HG03280 (cell line): ENCODE results near the gene ARHGAP24.
"Not testable (repeated sequence)": the region's sequence is repeated elsewhere in the genome, so short reads cannot be mapped to it uniquely, and the experiment has no call there.

Source experiments
- ATAC-seq: cut with Tn5 transposase; IDR thresholded peaks from one replicate; pipeline ENCODE4 v1.9.1; 2021; ENCODE audit warnings: mild to moderate bottlenecking, moderate library complexity; ENCODE audit not compliant: unreplicated experiment

ARHGAP24 gene

GRCh38 chr4:85798012-85798770 is 323.2 kb downstream of the ARHGAP24 start:
- ATAC-seq: no peak

DNA sequence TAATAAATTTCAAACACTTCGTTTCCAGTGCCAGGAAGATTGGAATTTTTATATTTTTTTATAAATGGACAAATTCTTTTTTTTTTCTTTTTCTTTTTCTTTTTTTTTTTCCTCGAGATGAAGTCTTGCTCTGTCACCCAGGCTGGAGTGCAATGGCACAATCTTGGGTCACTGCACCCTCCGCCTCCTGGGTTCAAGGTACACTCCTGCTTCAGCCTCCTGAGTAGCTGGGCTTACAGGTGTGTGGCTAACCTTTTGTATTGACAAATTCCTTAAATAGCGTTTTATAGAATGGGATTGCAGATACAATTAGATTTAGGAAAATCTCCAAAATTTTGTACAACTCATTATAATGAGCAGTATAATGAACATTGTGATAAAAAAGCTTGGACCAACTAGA is 328.9 kb downstream of the ARHGAP24 start:
- ATAC-seq: no peak

- ATAC-seq: no peak
Observed at GRCh38 chr4:85805891-85806290, 330.9 kb downstream of the ARHGAP24 start.

DNA sequence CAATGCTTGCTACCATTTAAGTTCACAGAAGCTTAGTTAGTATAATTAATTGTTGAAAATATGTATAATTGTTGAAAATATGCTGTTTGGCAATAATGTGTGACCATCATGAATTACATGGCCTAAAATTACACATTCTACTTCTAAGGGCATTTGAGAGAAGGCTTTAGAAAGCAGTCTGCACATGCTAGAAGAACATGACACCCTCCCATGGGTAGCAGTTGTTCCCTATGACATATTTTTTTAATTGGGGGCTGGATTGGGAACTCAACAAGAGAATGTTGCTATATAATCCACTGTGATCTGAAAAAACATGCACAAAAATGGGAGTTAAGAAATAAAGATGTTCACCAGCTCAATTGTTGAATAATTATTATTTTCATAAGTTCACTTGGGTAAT is 331.4 kb downstream of the ARHGAP24 start:
- no peak for ATAC-seq

DNA sequence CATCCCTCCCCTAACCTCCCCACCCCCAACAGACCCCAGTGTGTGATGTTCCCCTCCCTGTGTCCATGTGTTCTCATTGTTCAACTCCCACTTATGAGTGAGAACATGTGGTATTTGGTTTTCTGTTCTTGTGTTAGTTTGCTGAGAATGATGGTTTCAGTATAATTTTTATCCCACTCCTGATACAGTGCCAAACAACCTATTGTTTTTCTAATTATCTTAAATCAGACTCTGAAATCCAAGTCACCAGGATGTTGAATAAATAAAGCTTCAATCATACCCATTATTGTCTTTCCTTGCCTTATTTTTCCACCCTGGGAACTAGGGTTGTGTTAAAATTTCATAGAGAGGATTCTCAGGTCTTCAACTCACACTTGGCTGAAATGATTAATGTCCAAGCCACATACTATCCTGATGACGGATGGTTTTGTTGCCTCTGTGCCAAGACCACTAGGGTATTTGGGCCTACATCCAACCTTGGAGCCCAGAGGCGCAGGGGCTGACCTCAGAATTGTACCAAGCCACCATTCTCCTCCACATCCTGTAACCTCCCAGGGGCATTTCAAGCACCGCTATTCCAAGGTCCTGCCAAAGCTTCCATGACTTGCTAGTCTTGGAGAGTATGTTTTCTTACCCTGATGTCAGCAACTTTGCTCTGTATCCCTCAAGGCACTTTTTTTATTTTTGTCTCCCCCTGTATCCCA is 332.4 kb downstream of the ARHGAP24 start:
- ATAC-seq: no peak

- no peak for ATAC-seq
Observed at GRCh38 chr4:85808104-85808503, 333.2 kb downstream of the ARHGAP24 start.

DNA sequence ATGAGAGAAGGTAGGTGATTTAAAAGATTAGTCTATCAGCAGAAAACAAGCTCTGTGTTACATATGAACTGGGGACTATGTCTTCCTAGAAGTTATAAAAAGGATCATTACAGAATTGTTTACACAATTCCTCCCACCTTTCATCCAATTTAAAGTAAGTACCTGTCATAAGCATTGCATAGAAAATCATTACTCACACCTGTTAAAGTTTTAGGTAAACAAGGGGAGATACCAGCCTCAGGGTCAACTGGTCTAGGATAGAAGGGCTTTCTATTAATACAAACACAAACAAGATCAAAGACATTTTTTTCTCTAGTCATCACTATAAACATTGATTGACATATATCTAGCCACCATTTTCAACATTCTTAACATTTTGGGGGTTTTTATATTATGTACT is 333.9 kb downstream of the ARHGAP24 start:
- no peak for ATAC-seq

GRCh38 chr4:85812776-85813175 is 337.8 kb downstream of the ARHGAP24 start:
- no peak for ATAC-seq

GRCh38 chr4:85815796-85816459 is 341.0 kb downstream of the ARHGAP24 start:
- ATAC-seq: no peak

DNA sequence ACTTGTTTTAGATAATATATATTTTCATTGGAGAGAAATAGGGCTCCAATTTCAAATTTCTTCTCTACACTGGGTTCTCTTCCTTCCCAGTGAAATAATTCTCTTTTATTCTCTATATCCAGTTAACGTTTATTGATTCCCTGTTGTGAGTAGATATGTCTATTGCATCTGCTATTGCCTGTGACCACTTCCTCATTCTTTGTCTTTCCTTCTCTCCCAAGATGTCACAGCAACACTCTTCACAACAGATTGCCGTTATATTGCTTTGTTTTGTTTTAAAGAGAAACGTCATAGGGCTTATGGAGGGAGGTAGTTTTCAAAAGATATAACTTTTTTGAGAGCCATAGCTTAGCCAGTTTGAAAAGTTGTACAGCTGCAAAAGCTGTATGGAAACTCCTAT is 343.8 kb downstream of the ARHGAP24 start:
- no peak for ATAC-seq

DNA sequence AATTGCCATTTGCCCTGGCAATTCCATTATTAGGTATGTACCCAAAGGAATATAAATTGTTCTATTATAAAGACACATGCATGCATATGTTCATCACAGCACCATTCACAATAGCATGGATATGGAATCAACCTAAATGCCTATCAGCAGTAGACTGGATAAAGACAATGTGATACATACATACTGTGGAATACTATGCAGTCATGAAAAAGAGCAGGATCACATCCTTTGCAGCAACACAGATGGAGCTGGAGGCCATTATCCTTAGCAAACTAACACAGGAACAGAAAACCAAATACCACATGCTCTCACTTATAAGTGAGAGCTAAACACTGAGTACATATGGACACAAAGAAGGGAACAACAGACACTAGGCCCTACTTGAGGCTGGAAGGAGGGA is 345.2 kb downstream of the ARHGAP24 start:
- not testable (repeated sequence) for ATAC-seq

DNA sequence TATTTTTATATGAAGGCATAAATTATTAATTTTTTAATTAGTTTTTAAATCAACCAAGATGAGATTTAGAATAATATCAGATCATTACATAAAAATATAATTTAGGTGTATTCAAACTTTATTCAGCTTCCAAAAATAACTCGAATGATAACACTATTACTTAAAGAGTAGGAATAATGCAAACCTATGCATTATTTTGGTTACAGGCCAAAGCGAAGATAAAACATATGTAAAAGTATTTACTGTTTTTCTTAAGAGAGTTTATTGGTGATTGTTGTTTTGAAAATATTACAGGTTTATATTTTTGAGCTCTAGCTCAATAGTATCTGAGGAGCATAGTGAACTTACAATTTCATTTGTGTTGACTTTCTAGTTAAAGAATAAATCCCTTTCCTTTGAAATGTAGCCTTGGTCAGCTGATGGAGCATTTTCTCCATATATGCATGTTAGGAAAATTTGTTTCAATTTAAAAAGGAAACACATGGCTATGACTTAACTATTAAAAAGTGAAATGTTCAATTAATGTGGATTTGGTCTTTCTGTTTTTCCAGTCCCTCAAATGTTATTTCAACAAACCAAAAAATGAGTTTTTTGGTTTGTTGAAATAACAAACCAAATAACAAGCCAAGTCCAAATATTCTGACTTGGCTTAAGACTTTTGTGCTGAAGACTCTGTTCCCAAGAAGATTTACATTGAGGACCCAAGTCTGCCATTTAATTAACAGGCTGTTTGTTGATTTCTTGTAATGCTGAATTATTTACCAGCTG is 346.9 kb downstream of the ARHGAP24 start:
- ATAC-seq: no peak

GRCh38 chr4:85823295-85823694 is 348.3 kb downstream of the ARHGAP24 start:
- ATAC-seq: no peak

- no peak for ATAC-seq
Observed at GRCh38 chr4:85824166-85824945, 349.4 kb downstream of the ARHGAP24 start.

DNA sequence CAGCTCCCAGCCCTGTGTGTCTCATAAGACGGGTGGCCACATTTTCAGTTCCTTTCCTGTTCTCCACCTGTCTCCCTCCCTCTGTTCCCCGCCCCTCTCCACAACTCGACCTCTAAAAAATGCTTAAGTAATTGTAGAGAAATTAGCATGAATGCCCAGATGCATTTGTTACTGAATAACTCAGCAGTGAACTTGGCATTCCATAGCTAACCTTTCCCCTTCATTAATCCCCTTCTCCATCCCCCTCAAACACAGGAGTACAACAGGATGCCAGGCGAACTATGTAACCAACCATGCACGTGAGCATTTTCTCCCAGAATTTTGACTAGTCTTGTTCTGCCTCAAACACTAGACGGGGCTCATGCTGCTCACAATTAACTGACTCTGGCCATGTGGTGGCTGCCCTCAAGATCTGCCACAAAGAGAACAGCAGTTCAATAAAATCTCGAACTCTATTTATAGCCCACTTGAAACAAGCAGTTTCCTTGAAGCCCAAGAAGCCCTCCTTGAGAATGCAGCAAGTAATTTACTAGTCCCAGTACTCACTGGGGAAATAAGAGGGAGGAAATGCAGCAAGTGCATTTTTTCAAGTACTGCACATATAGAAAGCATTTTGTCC is 351.2 kb downstream of the ARHGAP24 start:
- ATAC-seq: no peak

DNA sequence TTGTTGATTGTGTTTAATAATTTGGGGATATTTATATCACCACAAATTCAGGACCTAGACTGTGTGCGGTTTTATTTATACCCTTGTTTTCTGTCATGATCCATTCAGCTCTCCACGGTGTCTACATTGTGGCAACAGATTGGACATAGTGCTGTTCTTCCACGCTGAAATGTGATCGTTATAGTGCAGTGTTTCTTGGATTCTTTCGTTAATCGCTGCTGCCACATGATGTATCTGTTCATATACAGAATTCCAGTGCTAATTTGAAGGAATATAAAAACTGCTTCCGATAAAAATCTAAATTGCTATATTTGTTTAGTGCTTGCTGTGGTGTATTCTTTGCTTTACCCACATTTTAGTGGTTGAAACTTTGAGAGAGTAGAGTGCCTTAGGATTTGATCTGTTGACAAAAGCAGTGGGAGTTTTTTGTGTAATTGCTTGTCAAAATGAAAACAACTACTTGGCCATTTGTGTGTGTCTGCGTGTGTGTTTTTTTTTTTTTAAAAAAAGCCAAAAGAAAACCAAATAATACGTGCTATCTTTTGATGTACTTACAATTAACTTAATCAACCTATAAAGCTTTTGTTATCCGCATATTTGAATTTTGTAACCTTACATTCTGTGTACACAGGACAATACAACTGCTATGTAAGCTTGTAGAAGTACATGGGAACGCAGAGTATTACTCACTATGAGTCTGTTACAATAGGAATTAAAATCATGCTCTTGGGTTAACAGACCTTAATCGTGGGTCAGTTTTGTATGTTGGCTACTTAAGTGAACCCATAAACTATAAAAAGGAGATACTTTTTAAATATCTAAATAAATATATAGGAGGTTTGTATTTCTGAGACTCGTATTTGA is 353.3 kb downstream of the ARHGAP24 start:
- ATAC-seq: no peak

GRCh38 chr4:85829276-85830051 is 354.5 kb downstream of the ARHGAP24 start:
- ATAC-seq: no peak

DNA sequence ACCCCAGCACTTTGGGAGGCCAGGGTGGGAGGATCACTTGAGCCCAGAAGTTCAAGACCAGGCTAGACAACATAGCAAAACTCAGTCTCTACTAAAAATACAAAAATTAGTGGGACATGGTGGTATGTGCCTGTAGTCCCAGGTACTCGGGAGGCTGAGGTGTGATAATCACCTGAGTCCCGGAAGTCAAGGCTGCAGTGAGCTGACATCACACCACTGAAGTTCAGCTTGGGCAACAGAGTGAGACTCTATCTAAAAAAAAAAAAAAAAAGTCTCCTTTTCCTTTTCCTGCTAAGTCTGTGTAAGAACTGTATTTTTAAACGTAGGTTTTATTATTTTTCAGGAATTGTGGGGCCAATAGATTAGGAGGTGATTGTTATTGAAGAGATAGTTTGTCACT is 356.7 kb downstream of the ARHGAP24 start:
- ATAC-seq: no peak
